Vagina (tissue), 2 donors: Measurements from ENCODE around the gene PCDH10. TPM values are rescaled to one million over a fixed set of nuclear protein-coding genes. Genes with fewer than 3 reads are reported as not detected.
A peak's percentile ranks its signal among the peaks of the same experiment; 100 is the strongest.

ENCODE experiments used
- DNase-seq, 2 donors: peaks; one replicate each; pipeline ENCODE4 v3.0.0-alpha.2; 2017; ENCODE audit errors: extremely low spot score in 2 of 2
- H3K27ac ChIP-seq: fragments of 200-600 bp; sonication (generic); one replicate; pipeline ENCODE4 v1.5.1; 2019
- H3K27me3 ChIP-seq: fragments of 200-600 bp; sonication (generic); one replicate; pipeline ENCODE4 v1.5.1; 2019
- H3K36me3 ChIP-seq, 2 donors: fragments of 200-600 bp; sonication (generic); one replicate each; pipeline ENCODE4 v1.5.1; 2017 to 2019
- H3K4me1 ChIP-seq: fragments of 200-600 bp; sonication (generic); one replicate; pipeline ENCODE4 v1.5.1; 2019
- H3K4me3 ChIP-seq, 2 donors: fragments of 200-600 bp; sonication (generic); 1 replicate in 1 of 2; 2 replicates in 1 of 2; pipeline ENCODE4 v1.5.1; 2016 to 2019
- H3K9me3 ChIP-seq: fragments of 200-600 bp; sonication (generic); one replicate; pipeline ENCODE4 v1.5.1; 2019
- CTCF ChIP-seq, 3 experiments: fragments of 450-650 bp in 2 of 3; fragments of 200-600 bp in 1 of 3; sonication (generic) in 1 of 3; IDR thresholded peaks; one replicate each; pipeline ENCODE4 v1.5.1; 2017 to 2019; ENCODE audit warnings: antibody characterized with exemption in 3 of 3, mild to moderate bottlenecking in 2 of 3, moderate library complexity in 2 of 3
- POLR2A ChIP-seq, 2 donors: fragments of 450-650 bp; IDR thresholded peaks; one replicate each; pipeline ENCODE4 v1.6.1; 2017; ENCODE audit warnings: antibody characterized with exemption in 2 of 2, mild to moderate bottlenecking in 2 of 2, moderate library complexity in 2 of 2
- POLR2AphosphoS5 ChIP-seq, 2 donors: sonication (generic); formaldehyde crosslinking; IDR thresholded peaks; one replicate each; pipeline ENCODE4 v1.9.0; 2017; ENCODE audit warnings: antibody characterized with exemption in 2 of 2, mild to moderate bottlenecking in 2 of 2, low read depth in 1 of 2; ENCODE audit not compliant: insufficient read depth in 1 of 2
- intact Hi-C: fragments of 100-400 bp; cut with DNase I; formaldehyde crosslinking; loops from one replicate; pipeline ENCODE4 v1.15.1; 2023
- total RNA-seq: library from RNA; depleted of rRNA; stranded (reverse); fragments of >200 nt; gene quantifications from one replicate; pipeline ENCODE4 v1.2.3, GENCODE V29; 2016

The PCDH10 gene
- total RNA-seq, 1 donor from 2014 or later = 6.9 TPM

- Histone ChIP-seq H3K4me1 (peaks cover 44% of the 10 kb centered on the region), H3K36me3 (no peaks in the 10 kb centered on the region), H3K27me3 (peaks cover 10% of the 10 kb centered on the region), H3K9me3 (no peaks in the 10 kb centered on the region), H3K4me3 (peak overlapping the region; percentile 42 to 55), H3K27ac (peak overlapping the region; percentile 43)
- DNase-seq = no peak
- TF ChIP-seq CTCF (IDR thresholded peaks at IDR 0.05) (no peak), POLR2A (IDR thresholded peaks at IDR 0.05) (no peak), POLR2AphosphoS5 (IDR thresholded peaks at IDR 0.05; ENCODE audit: insufficient read depth in 1 of 2, low read depth in 1 of 2) (no peak)
- intact Hi-C loops = no loop called here
Observed at GRCh38 chr4:133152831-133153481, 3.9 kb downstream of the PCDH10 start.

GRCh38 chr4:133154725-133155124 is 5.6 kb downstream of the PCDH10 start:
- Histone ChIP-seq H3K27me3 (peaks cover 10% of the 10 kb centered on the region), H3K9me3 (no peaks in the 10 kb centered on the region), H3K36me3 (no peaks in the 10 kb centered on the region), H3K27ac (no peak overlapping the region), H3K4me1 (peaks cover 29% of the 10 kb centered on the region), H3K4me3 (no peak overlapping the region)
- DNase-seq = no peak
- intact Hi-C loops = no loop called here
- no peak for TF ChIP-seq POLR2AphosphoS5 (IDR thresholded peaks at IDR 0.05; ENCODE audit: insufficient read depth in 1 of 2, low read depth in 1 of 2)
- TF ChIP-seq POLR2A (IDR thresholded peaks at IDR 0.05) = no peak
- TF ChIP-seq CTCF (IDR thresholded peaks at IDR 0.05) = no peak

GRCh38 chr4:133156096-133156495 is 7.0 kb downstream of the PCDH10 start:
- Histone ChIP-seq H3K4me3 (no peak overlapping the region), H3K27me3 (peaks cover 10% of the 10 kb centered on the region), H3K4me1 (peaks cover 17% of the 10 kb centered on the region), H3K27ac (no peak overlapping the region), H3K9me3 (no peaks in the 10 kb centered on the region), H3K36me3 (no peaks in the 10 kb centered on the region)
- TF ChIP-seq CTCF (IDR thresholded peaks at IDR 0.05) (no peak), POLR2A (IDR thresholded peaks at IDR 0.05) (no peak), POLR2AphosphoS5 (IDR thresholded peaks at IDR 0.05; ENCODE audit: insufficient read depth in 1 of 2, low read depth in 1 of 2) (no peak)
- no peak for DNase-seq
- intact Hi-C loops = no loop called here

GRCh38 chr4:133156556-133156955 is 7.5 kb downstream of the PCDH10 start:
- intact Hi-C loops = no loop called here

More at GRCh38 chr4:133156556-133156955, 7.5 kb downstream of the PCDH10 start:
- Histone ChIP-seq H3K27me3 (peaks cover 7% of the 10 kb centered on the region), H3K27ac (no peak overlapping the region), H3K4me3 (no peak overlapping the region), H3K4me1 (peaks cover 12% of the 10 kb centered on the region), H3K36me3 (no peaks in the 10 kb centered on the region), H3K9me3 (no peaks in the 10 kb centered on the region)
- DNase-seq = no peak
- no peak for TF ChIP-seq POLR2AphosphoS5 (IDR thresholded peaks at IDR 0.05; ENCODE audit: insufficient read depth in 1 of 2, low read depth in 1 of 2)
- no peak for TF ChIP-seq CTCF (IDR thresholded peaks at IDR 0.05)
- TF ChIP-seq POLR2A (IDR thresholded peaks at IDR 0.05) = no peak
